NCI-H1694 (cell line): Measurements from ENCODE around the gene TOMM20L.
"Not testable (repeated sequence)": the region's sequence is repeated elsewhere in the genome, so short reads cannot be mapped to it uniquely, and the experiment has no call there.

Experiments
- DNase-seq: peaks from one replicate; lab custom pipeline; 2025; lab: John Stamatoyannopoulos, UW

Gene TOMM20L

DNA sequence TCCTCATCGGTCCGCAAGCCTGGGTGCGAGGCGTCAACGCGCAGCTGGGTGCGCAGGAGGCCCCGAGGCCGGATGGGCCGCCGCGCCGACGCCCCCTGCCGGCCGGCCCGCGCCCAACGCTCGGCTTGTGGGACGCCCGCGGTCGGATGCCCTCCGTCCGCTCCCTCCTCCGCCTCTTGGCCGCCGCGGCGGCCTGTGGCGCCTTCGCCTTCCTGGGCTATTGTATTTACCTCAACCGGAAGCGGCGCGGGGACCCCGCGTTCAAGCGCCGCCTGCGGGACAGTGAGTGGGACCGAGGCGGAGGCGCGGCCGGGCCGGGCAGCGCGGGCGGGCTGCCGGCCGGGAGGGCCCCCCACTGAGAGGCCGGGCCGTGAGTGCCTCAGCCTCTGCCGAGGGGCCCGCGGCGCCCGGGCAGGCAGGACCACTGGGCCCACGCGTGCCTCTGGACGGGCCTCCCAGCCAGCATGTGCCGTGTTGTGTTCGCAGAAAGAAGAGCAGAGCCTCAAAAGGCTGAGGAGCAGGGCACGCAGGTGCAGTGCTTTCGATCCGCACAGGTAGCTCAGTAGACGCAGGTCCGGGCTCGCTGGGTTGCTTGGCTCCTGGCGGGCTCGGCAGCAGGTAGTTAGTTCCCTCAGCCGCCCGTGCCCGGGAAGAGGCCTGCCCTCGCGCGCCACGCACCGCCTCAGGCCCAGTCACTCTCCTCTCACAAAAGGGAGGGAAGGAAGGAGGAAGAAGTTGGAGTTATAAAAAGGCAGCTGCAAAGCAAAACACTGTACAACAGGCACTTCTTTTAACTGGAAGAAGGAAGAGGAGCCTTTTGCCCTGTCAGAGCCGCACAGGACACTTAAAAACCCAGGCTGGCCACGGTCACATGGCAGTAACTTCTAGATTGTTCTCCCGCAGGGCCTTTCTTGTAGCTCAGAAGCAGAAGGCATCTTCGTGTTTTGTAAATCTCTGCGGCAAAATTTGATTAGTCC lies at the start of gene TOMM20L:
TOMM20L (plus strand) TSS at position 119 of the 977 bp plus-strand sequence; CDS start at position 147, 28 bp downstream.
- no peak for DNase-seq

DNA sequence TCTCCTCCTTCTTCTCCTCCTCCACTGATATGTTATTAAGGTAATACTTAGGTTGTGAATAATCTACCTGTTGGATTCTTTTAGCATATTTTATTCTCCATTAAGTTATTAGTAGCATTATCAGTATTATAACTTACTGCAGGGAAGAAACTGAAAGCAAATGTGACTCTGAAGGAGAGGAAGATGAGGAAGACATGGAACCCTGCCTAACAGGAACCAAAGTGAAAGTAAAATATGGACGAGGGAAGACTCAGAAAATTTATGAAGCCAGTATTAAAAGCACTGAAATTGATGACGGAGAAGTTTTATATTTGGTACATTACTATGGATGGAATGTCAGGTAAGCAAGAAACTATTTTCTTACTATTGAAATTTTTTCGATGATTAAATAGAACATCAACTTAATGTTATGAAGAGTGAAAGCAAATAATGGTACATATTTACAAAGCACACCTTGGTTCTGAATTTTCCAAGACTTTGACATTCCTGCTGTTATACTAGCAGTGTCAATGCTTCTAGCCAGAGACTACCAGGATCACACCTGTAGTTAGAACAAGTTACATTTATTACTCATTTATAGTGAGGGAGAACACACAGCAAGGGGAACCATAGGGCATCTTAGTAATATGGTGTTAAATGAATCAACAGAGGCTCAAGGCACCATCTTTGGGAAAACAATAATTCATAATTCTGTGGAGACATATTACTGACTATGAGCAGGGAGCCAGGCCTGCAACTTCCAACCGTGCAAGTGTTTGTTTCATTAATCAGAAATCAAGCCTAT lies 42.0 kb upstream of the TOMM20L start:
- DNase-seq: no peak

DNA sequence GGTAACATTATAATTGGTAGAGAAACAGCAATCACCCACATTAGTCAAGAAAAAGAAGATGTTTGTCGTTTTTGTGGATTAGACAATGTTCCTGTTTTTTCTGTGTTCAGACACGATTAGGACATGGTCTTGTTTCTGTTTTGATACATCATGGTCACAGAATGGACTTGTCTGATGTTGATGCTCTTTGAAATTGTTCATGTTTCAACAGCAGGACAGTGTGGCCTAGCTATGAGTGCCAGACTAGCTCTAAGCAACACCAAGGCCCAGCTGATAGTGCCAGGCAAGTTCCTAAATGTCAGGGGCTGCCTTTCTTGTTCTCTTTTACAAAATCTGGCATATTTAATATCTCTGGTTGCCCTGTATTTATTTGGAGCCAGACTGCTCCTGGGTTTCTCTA lies 40.9 kb upstream of the TOMM20L start:
- no peak for DNase-seq

DNA sequence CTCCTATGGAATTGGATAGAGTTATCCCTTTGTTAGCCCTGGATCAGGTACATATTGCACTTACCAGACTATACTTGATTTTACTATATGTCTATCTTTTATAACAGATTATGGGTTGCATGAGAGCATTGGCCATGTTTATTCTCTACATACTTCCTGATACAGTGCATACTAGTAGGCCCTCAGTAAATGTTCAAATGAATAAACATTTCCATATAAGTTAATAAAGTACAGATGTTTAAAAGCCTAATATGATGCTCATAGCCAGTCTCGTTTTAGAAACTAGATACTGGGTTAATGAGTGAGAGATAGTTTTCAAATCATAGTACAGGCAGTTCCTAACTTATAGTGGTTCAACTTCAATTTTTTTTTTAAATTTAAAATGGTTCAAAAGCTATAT lies 39.5 kb upstream of the TOMM20L start:
- DNase-seq: no peak

DNA sequence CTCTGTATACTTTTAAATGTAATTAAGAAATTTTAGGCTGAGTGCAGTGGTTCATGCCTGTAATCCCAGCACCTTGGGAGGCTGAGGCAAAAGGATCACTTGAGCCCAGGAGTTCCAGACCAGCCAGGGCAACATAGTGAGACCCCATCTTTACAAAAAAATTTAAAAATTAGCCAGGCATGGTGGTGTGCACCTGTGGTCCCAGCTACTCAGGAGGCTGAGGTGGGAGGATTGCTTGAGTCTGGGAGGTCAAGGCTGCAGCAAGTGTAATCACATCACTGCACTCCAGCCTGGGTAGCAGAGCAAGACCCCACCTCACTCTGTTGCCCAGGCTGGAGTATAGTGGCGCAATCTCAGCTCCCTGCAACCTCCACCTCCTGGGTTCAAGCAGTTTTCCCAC lies 33.5 kb upstream of the TOMM20L start:
- DNase-seq: not testable (repeated sequence)

DNA sequence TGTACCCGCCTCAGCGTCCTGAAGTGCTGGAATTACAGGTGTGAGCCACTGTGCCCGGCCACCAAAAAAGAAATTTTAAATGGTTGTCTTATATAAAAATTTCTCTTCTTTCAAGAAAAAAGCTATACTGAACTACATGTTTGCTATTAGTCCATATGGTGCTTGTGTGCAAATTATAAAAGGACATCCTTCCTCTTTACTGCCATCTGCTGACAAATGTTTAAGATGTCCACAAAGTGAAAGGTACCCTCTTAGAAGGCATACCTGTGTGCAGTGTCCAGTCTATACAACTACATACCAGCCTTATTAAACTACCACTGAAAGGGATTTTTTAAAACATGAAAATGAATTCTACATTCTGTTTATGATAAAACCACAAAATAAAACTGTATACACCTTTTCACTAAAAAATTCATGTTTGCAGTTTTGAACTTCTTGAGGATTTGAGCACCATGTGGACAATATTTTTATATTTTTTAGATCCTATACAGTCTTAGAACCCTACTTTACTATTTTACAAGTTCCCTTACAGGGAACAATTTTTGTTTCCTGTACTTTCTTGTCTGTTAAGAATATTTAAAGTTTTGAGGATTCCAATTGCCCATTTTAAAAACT lies 32.8 kb upstream of the TOMM20L start:
- peak; percentile 8 for DNase-seq

DNA sequence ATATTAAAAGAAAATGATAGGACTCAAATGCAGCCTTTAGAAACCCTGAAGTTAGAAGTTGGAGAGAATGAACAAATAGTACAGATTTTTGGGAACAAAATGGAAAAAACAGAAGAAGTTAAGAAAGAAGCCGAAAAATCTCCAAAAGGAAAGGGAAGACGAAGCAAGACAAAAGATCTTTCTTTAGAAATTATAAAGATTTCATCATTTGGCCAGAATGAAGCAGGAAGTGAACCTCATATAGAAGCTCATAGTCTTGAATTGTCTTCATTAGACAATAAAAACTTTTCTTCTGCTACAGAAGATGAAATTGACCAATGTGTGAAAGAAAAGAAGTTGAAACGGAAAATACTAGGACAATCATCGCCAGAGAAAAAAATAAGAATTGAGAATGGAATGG lies 31.4 kb upstream of the TOMM20L start:
- DNase-seq: no peak

DNA sequence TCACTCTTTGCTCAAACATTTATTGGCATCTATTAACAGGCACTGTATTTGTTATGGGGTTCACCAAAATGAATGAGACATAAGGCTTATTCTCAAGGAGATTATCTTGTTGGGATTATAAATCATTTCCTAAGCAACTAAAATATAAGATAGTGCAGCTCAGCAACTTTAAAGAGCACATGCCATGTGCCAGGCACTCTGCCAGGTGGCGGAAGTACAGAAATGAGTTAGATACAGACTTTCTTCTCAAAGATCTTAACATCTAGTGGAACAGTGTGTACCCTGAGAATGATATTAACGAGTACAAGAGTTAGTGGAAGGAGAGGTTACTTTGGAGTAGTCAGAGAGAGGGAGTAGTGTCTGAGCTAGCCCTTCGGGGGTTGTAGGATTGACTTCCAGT lies 28.4 kb upstream of the TOMM20L start:
- no peak for DNase-seq

DNA sequence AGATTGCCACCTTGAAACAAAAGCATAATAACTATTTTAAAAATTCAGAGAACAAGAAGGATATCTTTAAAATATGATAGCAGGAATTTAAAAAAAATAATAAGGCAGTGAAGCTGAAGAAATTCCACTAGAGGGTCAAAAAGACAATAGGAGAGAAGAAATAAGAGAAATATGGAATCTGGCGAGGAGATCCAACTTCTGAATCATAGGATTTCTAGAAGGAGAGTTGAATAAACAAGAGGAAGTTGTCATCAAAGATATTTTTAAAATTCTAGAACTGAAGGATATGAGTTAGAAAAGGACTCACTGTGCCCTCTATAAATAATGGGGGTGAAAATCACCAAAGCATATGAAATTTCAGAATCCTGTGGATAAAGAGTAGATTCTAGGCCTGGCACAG lies 26.8 kb upstream of the TOMM20L start:
- DNase-seq: no peak

DNA sequence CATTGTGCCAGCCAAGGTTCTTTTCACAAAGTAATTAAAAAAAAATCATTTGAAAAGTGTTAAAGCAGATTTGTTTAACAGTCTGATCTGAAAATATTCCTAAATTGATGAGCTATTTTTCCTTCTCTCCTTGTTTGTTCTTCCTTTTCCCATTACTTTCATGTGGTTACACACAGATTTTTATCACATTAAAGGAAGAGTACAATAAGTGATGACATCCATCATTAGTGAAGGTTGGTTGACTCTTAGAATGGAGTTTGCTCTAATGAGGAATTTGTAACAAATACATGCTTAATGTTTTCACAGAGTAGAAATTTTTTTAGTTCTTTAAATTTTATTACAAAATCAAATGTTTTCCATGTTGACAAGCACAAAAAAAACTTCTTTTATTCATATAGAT lies 18.9 kb upstream of the TOMM20L start:
- no peak for DNase-seq

DNA sequence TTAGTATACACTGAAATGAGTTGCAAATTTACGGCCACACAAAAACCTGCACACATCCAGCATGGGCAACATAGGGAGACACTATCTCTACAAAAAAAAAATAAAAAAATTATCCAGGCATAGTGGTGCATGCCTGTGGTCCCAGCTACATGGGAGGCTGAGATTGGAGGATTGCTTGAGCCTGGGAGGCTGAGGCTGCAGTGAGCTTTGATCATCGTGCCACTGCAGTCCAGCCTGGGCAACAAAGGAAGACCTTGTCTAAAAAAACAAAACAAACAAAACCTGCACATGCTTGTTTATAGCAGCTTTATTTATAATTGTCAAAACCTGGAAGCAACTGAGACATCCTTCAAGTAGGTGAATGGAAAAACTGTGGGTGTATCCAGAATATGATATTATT lies 4.9 kb upstream of the TOMM20L start:
- no peak for DNase-seq

DNA sequence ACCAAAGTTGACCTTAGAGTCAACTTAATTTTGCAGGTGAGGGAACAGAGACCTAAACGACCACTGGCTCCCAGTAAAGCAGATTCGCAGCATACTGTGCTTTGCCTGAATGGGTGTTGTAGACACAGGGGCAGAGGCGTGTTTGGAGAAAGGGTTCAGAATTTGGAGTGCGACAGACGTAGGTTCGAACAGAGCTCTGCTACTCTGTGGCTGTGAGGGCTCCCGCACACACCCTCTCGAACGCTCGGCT lies 243 bp upstream of the TOMM20L start:
- DNase-seq: no peak

DNA sequence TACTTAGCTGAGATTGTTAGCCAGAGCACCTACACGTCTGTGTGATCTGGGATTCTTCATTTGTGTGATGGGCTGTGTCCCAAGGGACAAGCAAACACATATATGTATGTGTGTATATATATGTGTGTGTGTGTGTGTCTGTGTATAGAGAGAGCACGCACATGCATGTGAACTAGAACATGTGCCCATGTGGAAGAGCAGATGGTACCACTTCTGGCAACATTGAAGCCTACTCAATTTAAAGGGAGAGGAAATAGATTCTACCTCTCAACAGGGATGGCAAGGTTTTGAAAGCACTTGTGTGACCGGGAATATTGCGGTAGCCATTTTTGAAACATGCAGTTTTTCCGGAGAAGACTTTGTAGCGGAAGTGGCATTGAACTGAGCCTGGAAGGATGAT lies 1.4 kb downstream of the TOMM20L start:
- DNase-seq: peak; percentile 6

DNA sequence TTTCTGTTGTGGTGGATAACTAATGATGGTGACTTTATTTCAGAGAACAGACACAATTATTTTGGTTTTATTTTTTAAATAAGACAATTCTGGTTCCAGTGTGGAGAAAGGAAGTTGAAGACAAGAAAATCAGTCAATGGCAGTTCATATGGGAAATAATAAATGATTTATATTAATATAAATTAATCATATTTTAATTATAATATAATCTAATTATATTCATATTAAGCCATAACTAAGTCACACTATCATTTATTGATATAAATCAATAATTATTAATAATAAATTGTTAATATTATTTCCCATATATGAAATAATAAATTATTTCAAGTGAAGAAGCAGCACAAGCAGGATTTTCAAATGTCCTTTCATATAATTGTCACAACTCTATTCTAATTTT lies 2.8 kb downstream of the TOMM20L start:
- no peak for DNase-seq

DNA sequence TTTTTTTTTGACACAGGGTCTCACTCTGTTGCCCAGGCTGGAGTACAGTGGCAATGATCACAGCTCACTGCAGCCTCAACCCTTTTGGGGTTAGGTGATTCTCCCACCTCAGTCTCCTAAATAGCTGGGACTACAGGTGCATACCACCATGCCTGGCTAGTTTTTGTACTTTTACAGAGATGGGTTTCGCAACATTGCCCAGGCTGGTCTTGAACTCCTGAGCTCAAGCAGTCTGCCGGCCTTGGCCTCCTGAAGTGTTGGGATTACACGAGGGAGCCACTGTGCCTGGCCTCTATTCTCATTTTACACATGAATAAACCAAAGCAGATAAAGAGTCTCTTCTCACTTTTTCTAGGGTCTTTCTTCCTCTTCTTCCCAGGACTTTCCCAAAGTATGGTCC lies 3.2 kb downstream of the TOMM20L start:
- DNase-seq: no peak

DNA sequence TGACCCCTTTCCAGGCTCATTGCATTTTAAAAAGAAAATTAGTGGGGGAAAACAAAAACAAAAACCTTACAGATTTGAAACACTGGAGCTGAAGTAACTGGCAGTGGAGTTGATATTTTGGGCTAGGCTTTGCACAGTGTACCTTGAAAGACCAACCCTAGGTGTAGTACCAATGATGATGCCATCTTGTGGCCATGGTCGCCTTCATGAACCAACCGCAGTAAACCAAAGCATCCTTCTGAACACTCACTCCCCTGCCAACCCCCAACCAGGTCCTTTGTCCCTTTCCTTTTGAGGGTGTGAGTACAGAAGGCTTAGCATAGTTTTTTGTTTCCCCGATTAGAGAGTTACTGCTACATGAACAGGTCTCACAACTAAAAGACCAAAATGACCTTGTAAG lies 5.9 kb downstream of the TOMM20L start:
- no peak for DNase-seq

DNA sequence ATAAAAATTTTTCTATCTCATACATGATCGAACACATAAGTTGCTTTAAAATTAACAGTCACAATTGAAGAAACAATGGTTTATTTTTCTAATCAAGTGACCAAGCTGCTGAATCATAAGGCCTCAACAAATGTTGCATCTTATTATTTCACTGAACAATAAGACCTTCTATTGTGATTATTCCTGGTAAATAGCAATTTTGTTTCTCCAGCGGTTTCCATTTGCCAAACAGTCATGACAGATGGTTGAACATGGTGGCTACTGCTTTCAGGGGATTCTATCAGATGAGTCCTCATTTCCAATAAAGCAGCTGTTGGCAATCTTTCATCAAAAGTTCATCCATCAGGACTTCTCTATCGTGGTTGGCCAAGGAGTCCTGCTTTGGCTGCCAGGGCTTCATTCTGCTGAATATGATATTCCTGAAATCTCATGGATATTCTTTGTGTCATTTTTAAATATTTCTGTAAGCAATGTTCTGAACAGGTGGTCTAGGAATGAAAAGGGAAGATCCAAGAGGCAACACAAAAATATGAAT lies 13.0 kb downstream of the TOMM20L start:
- DNase-seq: no peak

DNA sequence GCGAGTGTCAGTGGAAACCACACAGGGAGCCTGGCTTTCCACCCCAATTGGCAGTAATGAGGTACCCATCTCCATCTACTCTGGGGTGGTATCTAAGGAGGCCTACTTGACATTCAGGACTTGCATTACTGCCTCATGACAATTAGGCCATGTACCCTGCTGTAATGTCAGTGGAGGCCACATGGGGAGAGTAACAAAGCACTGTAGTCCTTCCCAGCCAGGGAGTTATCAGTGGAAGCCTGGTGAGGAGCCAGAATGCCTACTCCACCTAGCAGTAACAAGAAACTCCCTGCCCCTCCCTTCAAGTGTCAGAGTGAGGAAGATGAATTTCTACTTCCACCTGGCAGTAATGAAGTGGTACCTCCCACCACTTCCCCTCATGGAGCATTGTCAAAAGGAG lies 19.1 kb downstream of the TOMM20L start:
- no peak for DNase-seq

DNA sequence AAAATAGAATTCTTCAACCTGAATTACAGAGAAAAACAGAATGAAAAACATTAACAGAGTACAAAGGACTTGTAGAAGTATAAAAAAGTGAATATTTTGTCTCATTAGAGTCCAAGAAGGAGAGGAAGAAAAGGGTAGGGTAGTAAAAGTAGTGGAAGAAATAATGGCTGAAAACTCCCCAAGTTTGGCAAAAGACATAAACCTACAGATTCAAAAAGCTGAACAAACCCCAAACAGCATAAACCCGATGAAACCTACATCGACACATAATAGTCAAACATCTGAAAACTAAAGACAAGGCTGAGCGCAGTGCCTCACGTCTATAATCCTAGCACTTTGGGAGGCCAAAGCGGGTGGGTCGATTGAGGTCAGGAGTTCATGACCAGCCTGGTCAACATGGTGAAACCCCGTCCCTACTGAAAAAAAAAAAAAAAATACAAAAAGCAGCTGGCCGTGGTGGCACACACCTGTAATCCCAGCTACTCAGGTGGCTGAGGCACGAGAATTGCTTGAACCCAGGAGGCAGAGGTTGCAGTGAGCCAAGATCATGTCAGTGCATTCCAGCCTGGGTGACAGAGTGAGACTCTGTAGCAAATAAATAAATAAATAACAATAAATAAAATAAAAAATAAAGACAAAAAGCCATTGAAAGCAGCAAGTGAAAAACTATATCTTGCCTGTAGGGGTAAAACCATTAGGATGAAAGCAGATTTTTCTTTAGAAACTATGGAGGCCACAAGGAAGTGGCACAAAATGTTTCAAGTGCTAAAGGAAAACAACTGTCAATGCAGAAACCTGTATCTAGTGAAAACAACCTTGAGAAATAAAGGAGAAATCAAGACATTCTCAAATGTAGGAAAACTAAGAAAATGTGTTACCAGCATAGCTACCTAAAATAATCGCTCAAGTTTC lies 20.2 kb downstream of the TOMM20L start:
- DNase-seq: no peak

DNA sequence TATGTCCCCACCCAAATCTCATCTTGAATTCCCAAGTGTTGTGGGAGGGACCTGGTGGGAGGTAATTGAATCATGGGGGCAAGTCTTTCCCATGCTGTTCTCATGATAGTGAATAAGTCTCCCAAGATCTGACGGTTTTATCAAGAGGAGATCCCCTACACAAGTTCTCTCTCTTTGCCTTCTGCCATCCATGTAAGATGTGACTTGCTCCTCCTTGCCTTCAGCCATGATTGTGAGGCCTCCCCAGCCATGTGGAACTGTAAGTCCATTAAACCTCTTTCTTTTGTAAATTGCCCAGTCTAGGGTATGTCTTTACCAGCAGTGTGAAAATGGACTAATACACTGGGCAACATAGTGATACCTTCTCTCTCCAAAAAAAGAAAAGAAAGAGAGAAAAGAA lies 21.2 kb downstream of the TOMM20L start:
- not testable (repeated sequence) for DNase-seq

DNA sequence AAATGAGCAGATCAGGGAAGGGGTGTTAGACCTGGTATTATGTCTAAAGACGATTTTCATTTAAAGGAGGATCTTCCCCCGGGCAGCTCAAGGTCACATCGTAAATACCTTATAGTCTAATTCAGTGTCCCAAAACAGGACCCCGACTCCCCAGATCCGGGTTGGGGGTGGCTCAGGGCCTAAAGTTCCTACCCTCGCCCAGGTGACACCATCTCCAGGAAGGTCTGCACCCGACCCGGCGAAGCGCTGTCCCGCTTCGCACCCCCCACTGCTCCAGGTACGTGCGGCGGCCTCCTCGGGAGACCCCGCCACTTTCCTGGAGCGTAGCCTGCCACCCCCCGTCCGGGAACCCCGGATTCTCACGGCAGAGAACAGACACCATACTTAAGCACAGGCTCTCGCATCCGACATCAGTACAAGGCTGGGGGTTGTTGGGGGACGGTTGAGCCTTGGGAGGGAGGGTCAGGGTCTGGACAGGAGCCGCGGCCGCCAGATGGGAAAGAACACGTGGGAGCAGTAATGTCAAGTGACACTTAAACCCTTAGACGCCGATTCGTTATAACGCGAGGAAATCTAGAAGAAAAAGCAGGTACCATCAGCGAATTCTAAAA lies 31.0 kb downstream of the TOMM20L start:
- peak; percentile 40 for DNase-seq
